Endometrium (tissue), 2 donors: Measurements from ENCODE around the gene APRT.

Source experiments
- FAIRE-seq: peaks from 2 replicates; lab custom pipeline; 2012; peaks lifted over from hg19 to GRCh38; lab: Jason Lieb, UNC
- donor health status: control.
- donor health status: control.

The APRT gene

GRCh38 chr16:88811769-88812512 lies at the start of gene APRT:
Gene APRT, minus strand, starts transcription at chr16:88811928. Its CDS starts 29 bp downstream, at chr16:88811899.
- FAIRE-seq = no peak

GRCh38 chr16:88861359-88861758 lies 49.6 kb upstream of the APRT start:
- FAIRE-seq = no peak

GRCh38 chr16:88859381-88860091 lies 47.8 kb upstream of the APRT start:
- FAIRE-seq = no peak

DNA sequence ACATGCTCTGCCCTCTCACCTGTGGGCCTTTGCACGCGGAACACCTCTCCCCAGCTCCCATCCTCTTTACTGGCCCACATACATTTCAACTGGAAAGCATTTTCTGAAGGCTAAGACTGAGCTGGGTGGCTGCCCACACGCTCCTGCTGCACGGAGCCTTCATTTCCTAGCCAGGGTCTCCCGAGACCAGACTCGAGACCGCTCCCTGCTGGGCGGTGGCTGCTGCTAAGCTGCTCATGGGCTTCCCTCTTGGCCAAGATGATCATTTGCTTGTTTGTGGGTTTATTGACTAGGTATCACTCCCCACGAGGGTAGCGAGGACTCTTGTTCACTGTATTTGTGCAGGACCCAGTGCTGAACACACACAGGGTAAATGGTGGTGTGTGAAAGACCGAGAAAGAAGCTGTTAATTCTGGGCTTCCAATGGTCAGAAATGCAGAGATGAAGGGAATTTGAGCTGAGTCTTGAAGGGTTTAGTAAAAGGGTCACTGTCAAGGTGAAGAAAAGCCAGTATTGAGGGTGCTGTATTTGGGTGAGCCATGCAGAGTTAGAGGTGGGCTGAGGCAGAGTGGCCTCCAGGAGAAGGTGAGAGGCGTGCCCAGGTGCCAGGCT lies 46.1 kb upstream of the APRT start:
- no peak for FAIRE-seq

- no peak for FAIRE-seq
These were observed 45.4 kb upstream of the APRT start, which contains the start of the genes GALNS and TRAPPC2L for GRCh38 chr16:88856828-88857727. Gene GALNS, minus strand, starts transcription at chr16:88856947. Its CDS starts 70 bp downstream, at chr16:88856877. Gene TRAPPC2L, plus strand, starts transcription at chr16:88857127. Its CDS starts 24 bp downstream, at chr16:88857151.

DNA sequence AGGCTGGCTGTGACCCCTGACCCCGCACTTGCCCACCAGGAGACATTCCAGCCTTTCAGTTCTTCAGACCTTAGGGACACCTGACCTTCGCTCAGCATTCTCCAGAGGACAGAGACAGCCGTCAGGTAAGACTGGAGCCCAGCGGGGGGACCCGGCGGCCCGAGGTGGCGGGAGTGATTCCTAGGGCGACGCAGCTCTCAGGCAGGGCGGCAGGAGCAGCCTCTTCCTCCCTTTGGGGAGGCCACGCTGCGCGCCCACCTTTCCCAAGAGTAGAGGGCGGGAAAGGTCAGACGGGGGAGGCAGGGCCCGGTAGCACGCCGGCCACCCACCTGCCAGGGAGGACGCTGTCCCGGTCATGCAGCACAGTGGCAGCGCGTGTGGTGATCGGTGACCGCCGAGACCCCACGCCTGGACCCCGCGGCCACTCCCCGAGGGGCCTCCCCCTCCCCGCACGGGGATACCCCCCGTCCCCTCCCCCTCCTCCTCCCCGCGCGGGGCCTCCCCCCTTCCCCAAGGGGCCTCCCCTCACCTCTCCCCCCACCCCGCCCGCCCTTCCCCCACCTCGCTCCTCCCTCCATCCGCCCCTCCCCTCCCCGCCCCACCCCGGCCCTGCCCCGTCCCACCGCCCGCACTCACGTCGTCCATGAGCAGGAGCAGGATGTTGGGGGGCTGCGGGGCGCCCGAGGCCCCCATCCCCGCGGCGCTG lies 44.5 kb upstream of the APRT start:
- no peak for FAIRE-seq

GRCh38 chr16:88855736-88856121 lies 44.0 kb upstream of the APRT start:
- no peak for FAIRE-seq

GRCh38 chr16:88855176-88855575 lies 43.4 kb upstream of the APRT start:
- FAIRE-seq = no peak

- no peak for FAIRE-seq
These were observed 42.8 kb upstream of the APRT start for GRCh38 chr16:88854306-88855111.

GRCh38 chr16:88853325-88853941 lies 41.7 kb upstream of the APRT start:
- no peak for FAIRE-seq

- FAIRE-seq = no peak
These were observed 39.9 kb upstream of the APRT start for GRCh38 chr16:88851616-88852015.

DNA sequence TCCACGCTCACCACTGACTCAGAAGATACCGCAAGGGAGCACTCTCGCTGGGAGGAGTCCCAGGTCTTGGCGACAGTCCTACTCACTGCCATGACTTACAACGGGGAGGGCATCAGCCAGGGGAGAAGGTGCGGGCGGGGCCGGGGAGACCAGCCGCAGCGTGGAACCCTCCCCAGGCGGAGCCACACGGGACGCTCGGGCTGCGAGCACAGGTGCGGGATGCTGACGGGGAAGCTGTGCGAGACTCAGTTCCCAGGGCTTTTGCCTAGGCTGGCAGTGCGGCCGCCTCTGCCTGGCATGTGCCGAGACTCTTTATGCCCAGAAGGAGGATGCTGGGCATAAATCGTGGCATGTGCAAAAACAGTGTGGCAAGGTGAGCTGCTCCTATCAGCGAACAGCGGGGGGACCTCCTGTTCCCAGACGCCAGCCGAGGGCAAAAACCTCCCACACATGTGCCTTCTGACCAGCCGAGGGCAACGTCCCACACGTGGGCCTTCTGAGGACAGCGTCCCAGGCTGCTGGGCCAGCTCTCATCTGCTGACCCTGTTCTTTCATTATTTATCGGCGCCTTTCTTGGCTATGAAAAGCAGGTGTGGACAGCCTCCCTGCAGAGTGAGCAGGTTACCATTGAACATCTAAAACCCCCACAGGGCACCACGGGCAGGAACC lies 38.9 kb upstream of the APRT start:
- no peak for FAIRE-seq

DNA sequence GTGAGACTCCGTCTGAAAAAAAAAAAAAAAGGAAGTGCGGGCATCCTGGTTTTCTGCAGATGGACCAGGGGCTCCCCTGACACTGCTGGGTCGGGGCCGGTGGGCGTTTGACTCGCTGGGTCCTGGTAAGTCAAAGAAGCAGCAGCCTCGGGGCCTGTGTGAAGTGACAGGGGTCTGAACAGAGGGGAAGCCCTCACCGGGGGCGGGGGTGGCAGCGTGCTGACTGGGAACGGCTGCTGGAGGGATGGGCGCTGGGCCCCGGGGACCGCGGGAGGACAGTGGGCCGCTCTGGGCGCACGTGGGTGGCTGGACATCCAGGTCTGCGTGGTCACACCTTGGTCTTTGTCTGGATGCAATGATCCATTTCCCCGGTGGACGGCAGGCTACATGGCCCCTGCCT lies 36.8 kb upstream of the APRT start:
- no peak for FAIRE-seq

GRCh38 chr16:88847654-88848053 lies 35.9 kb upstream of the APRT start:
- no peak for FAIRE-seq

DNA sequence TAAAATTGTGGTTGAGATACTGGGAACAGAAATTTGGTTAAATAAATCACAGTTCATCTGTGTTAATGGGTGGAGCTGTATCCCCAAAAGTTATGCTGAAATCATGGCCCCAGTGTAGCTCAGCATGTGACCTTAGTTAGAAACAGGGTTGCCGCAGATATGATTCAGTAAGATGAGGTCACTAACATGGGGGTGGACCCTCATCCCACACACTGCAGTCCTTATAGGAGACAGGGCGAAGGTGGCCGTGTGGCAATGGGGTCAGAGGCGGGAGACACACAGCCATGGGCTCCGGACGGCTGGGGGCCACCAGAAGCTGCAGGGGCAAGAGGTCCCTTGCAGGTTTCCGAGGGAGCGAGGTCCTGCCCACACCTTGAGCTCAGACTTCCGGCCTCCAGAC lies 34.4 kb upstream of the APRT start:
- FAIRE-seq = no peak

DNA sequence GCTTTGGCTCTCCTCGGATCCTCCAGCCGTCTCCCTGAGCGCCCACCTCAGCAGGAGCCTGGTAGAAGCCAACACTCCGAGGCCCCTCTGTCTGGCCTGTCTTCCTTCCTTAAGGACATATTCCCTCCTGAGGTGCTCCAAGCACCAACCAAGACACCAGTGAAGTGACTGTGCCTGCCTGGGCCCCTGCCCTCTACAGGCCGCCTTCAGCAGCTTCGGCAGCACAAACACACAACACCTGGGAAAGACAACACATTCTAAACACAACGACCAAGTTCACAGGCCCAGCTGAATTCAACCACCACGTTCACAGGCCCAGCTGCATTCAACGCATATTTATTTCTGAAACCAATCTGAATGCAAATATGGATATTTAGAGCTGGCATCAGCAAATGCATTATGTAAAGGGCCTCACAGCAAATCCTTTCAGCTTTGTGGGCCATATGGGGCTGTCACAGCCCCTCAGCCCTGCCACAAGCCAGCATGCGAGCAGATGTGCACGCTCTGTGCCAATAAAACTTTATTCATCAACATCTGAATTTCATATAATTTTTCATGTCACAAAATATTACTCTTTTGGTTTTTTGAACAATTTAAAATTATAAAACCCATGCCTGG lies 32.8 kb upstream of the APRT start:
- no peak for FAIRE-seq

GRCh38 chr16:88843256-88843655 lies 31.5 kb upstream of the APRT start:
- no peak for FAIRE-seq

GRCh38 chr16:88842806-88843205 lies 31.1 kb upstream of the APRT start:
- no peak for FAIRE-seq

GRCh38 chr16:88842308-88842756 lies 30.6 kb upstream of the APRT start:
- no peak for FAIRE-seq
